Measurements from ENCODE around the gene GTF2B. TPM values are rescaled to one million over a fixed set of nuclear protein-coding genes. Genes with fewer than 3 reads are reported as not detected.
A peak's percentile ranks its signal among the peaks of the same experiment; 100 is the strongest.
"Not testable (repeated sequence)": the region's sequence is repeated elsewhere in the genome, so short reads cannot be mapped to it uniquely, and the experiment has no call there.

The GTF2B gene
- total RNA-seq, 1 donor: 36.7 TPM

- TF ChIP-seq CTCF (IDR thresholded peaks at IDR 0.05; ENCODE audit: insufficient read depth, low read length): no peak
- DNase-seq (ENCODE audit: low read depth): peak; percentile 31
Measured at GRCh38 chr1:88876573-88877365, 14.6 kb downstream of the GTF2B start.

GRCh38 chr1:88875595-88875994 is 15.8 kb downstream of the GTF2B start:
- no peak for TF ChIP-seq CTCF (IDR thresholded peaks at IDR 0.05; ENCODE audit: insufficient read depth, low read length)
- no peak for DNase-seq (ENCODE audit: low read depth)
- no peak overlapping the region for H3K4me3 ChIP-seq (ENCODE audit: low read depth, low read length)

More at GRCh38 chr1:88876573-88877365, 14.6 kb downstream of the GTF2B start:
- no peak overlapping the region for H3K4me3 ChIP-seq (ENCODE audit: low read depth, low read length)

- peak; percentile 7 for DNase-seq (ENCODE audit: low read depth)
- no peak overlapping the region for H3K4me3 ChIP-seq (ENCODE audit: low read depth, low read length)
- TF ChIP-seq CTCF (IDR thresholded peaks at IDR 0.05; ENCODE audit: insufficient read depth, low read length): no peak
Measured at GRCh38 chr1:88873737-88874349, 17.5 kb downstream of the GTF2B start.

GRCh38 chr1:88869644-88870043 is 21.7 kb downstream of the GTF2B start:
- DNase-seq (ENCODE audit: low read depth); H3K4me3 ChIP-seq (ENCODE audit: low read depth, low read length): not testable (repeated sequence)

GRCh38 chr1:88867743-88868521 is 23.4 kb downstream of the GTF2B start:
- peak; percentile 61 for DNase-seq (ENCODE audit: low read depth)
- H3K4me3 ChIP-seq (ENCODE audit: low read depth, low read length): no peak overlapping the region
- no peak for TF ChIP-seq CTCF (IDR thresholded peaks at IDR 0.05; ENCODE audit: insufficient read depth, low read length)

- TF ChIP-seq CTCF (IDR thresholded peaks at IDR 0.05; ENCODE audit: insufficient read depth, low read length): no peak
- H3K4me3 ChIP-seq (ENCODE audit: low read depth, low read length): no peak overlapping the region
- DNase-seq (ENCODE audit: low read depth): no peak
Measured at GRCh38 chr1:88851303-88852063, 39.9 kb downstream of the GTF2B start.
